Upper lobe of right lung (tissue), 1 donor: ENCODE results near the gene RALY. TPM values are rescaled to one million over a fixed set of nuclear protein-coding genes. Genes with fewer than 3 reads are reported as not detected.

Experiments
- ATAC-seq: fragments of 200-7000 bp; cut with Tn5 transposase; one replicate; pipeline ENCODE4 v1.9.1; 2020; ENCODE audit warnings: mild to moderate bottlenecking, moderate library complexity
- DNase-seq: peaks from one replicate; pipeline ENCODE4 v3.0.0-alpha.2; 2020
- H3K27ac ChIP-seq: fragments of 200-600 bp; one replicate; pipeline ENCODE4 v1.8.0; 2022
- H3K27me3 ChIP-seq: fragments of 200-600 bp; one replicate; pipeline ENCODE4 v1.8.0; 2022; ENCODE audit warnings: mild to moderate bottlenecking
- H3K36me3 ChIP-seq: fragments of 200-600 bp; one replicate; pipeline ENCODE4 v1.8.0; 2022
- H3K4me1 ChIP-seq: fragments of 200-600 bp; one replicate; pipeline ENCODE4 v1.8.0; 2022
- H3K4me3 ChIP-seq: fragments of 200-600 bp; one replicate; pipeline ENCODE4 v1.8.0; 2022; ENCODE audit warnings: mild to moderate bottlenecking
- H3K9me3 ChIP-seq: fragments of 200-600 bp; one replicate; pipeline ENCODE4 v1.8.0; 2022
- intact Hi-C: fragments of 100-400 bp; cut with DNase I; formaldehyde crosslinking; loops from one replicate; pipeline ENCODE4 v1.11.0; 2022
- total RNA-seq: library from RNA; stranded (reverse); fragmentation: NEBNext Ultra II Directional; extraction: Animal tissue kit (Norgen Biotek cat#: 25700); gene quantifications from one replicate; pipeline ENCODE4 v1.2.1, GENCODE V29; 2021
- TF ChIP-seq, protein P1 (sequence below): fragments of 200-600 bp; IDR thresholded peaks from one replicate; pipeline ENCODE4 v1.8.0; 2022; ENCODE audit warnings: antibody characterized with exemption
- donor health status: DM: no; HTN: yes; CAD: no; lungs with severe emphysema.

The RALY gene
- total RNA-seq, 1 donor from 2014 or later: 130 TPM

DNA sequence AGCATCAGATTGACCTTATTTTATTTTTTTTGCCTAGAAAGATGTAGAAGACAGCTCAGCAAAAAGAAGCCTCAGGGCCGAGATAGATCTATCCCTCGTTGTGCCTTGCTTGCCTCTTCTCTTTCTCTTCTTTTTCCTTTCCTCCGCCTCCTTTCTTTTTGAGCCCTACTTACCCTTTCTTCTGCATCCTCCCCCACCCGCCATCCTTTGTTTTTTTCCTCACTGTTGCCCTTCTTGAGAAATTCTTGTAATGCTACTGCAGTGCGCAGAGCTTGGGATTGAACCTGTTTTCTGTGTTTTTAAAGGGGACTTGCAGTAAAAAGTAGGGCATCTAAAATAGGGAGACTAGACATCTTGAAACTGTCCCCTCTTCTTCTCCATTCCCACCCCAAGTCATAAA is 18.6 kb downstream of the RALY start:
- Histone ChIP-seq H3K4me3 (no peak overlapping the region), H3K4me1 (peaks cover 56% of the 10 kb centered on the region), H3K9me3 (no peaks in the 10 kb centered on the region), H3K27ac (no peak overlapping the region), H3K27me3 (no peaks in the 10 kb centered on the region), H3K36me3 (no peaks in the 10 kb centered on the region)
- intact Hi-C loops: no loop called here
- TF ChIP-seq, protein P1, sequence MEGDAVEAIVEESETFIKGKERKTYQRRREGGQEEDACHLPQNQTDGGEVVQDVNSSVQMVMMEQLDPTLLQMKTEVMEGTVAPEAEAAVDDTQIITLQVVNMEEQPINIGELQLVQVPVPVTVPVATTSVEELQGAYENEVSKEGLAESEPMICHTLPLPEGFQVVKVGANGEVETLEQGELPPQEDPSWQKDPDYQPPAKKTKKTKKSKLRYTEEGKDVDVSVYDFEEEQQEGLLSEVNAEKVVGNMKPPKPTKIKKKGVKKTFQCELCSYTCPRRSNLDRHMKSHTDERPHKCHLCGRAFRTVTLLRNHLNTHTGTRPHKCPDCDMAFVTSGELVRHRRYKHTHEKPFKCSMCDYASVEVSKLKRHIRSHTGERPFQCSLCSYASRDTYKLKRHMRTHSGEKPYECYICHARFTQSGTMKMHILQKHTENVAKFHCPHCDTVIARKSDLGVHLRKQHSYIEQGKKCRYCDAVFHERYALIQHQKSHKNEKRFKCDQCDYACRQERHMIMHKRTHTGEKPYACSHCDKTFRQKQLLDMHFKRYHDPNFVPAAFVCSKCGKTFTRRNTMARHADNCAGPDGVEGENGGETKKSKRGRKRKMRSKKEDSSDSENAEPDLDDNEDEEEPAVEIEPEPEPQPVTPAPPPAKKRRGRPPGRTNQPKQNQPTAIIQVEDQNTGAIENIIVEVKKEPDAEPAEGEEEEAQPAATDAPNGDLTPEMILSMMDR: no peak
- no peak for ATAC-seq
- no peak for DNase-seq

DNA sequence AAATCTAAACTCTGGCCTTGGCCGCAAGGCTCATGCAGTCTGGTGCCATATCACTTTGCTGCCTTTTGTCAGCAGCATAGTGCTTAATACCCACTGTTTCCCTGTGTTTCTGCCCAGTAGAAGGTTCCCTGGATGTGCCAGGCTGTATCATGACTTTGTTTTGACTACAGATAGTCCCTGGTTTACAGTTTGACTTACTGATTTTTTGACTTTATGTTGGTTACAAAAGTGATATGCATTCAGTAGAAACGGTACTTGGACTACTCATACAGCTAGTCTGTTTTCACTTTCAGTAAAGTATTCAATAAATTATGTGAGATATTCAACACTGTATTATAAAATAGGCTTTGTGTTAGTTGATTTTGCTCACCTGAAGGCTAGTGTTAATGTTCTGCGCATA is 19.0 kb downstream of the RALY start:
- TF ChIP-seq, protein P1: no peak
- H3K36me3 ChIP-seq: no peaks in the 10 kb centered on the region
- intact Hi-C loops: no loop called here
- no peaks in the 10 kb centered on the region for H3K27me3 ChIP-seq
- H3K4me3 ChIP-seq: no peak overlapping the region
- H3K4me1 ChIP-seq: peaks cover 58% of the 10 kb centered on the region
- no peaks in the 10 kb centered on the region for H3K9me3 ChIP-seq
- ATAC-seq (no peak), DNase-seq (no peak)
- no peak overlapping the region for H3K27ac ChIP-seq

DNA sequence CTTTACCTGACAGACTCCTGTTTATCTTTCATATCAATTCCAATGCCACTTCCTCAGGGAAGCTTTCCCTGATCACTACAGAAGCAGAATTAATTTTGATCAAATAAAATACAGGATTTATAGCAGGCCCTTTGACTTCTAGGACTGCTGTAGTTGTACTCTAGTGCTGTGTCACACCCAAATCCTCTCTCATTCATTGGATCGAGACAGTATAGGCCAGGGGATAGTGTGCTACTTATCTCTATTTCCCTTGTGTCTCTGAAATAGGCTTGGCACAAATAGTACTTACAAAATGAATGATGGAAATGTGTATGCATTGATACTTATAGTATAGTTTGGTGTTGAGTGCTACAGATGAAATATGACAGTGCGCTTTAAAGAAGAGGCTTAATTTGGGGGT is 19.8 kb downstream of the RALY start:
- no peak overlapping the region for H3K4me3 ChIP-seq
- H3K27ac ChIP-seq: no peak overlapping the region
- no peaks in the 10 kb centered on the region for H3K9me3 ChIP-seq
- ATAC-seq (no peak), DNase-seq (no peak)
- no peaks in the 10 kb centered on the region for H3K27me3 ChIP-seq
- intact Hi-C loops: no loop called here
- TF ChIP-seq, protein P1: no peak
- no peaks in the 10 kb centered on the region for H3K36me3 ChIP-seq
- peaks cover 63% of the 10 kb centered on the region for H3K4me1 ChIP-seq

DNA sequence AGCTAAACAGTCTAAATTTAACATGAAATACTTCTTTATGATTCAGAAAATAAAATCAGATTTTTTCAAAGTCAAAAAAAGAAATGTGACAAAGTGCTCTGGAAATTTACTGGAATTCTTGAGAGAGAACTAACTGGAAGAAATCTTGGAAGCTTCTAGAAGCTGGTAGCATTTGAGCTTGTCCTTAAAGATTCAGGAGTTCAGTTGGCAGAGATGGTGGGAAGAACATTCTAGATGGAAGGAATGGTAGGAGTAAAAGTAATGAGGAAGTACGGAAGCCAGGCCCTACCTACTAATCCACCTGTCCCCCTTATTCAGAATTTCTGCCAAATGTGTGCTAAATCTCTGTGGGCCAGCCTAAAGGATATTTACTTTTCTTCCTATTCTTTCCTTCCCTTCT is 21.2 kb downstream of the RALY start:
- Histone ChIP-seq H3K27ac (no peak overlapping the region), H3K36me3 (no peaks in the 10 kb centered on the region), H3K27me3 (no peaks in the 10 kb centered on the region), H3K9me3 (no peaks in the 10 kb centered on the region), H3K4me1 (peaks cover 66% of the 10 kb centered on the region), H3K4me3 (no peak overlapping the region)
- TF ChIP-seq, protein P1: no peak
- ATAC-seq (no peak), DNase-seq (no peak)
- intact Hi-C loops: no loop called here

DNA sequence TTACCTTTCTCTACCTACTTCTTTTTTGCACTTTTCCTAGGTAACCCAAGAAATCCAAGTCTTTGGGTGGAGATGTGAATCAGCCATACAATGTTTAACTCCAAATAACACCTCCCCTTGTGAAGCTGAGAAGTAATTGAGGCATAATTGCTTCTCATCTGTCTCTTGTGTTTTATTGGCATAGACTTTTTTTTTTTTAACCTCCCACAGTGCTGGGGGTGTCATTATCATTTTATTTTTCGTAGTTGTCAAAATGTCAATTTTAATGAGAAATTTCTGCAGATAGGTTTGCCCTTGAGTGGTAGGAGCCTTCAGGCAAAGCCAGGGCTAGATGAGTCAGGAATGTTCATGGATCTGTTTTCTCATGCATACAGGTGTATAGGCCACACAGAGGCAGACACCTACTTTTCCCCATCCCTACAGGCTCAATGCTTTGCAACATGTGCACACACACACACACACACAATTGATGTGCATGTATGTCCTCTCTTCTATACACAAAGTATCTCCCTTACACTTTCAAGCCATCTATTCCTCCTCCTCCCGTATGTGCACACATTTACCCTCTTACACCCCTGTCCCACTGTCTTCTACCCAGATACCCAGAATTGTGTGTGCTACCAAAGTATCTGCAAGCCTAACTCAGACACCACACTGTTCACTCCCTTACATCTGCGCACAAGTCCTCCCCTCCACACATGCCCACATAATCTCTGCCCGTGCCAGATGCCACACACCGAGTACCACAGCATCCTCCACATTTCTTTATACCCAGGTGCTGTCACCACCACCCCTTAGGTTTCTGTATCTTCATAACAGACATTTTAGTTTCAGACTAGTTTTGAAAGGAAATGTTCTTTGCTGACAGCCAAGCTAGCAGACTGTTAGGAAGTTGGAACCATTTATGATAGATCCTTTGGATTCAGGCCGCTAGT is 22.0 kb downstream of the RALY start:
- no peak for ATAC-seq
- Histone ChIP-seq H3K27ac (no peak overlapping the region), H3K36me3 (no peaks in the 10 kb centered on the region)

More for the DNA sequence above, 22.0 kb downstream of the RALY start:
- Histone ChIP-seq H3K27me3 (no peaks in the 10 kb centered on the region), H3K4me3 (no peak overlapping the region), H3K4me1 (peaks cover 58% of the 10 kb centered on the region), H3K9me3 (no peaks in the 10 kb centered on the region)
- DNase-seq: no peak
- intact Hi-C loops: no loop called here
- TF ChIP-seq, protein P1: no peak
